BLaER1 treated with 17β-estradiol and CSF1 and Interleukin-3, amounts not matched to agents 10 nM and 100 nM (cell line): Measurements from ENCODE around the gene PLA2G6.

Source experiments
- H3K27ac ChIP-seq, 11 experiments: shearing (Covaris generic); formaldehyde crosslinking; 2 replicates each; pipeline ENCODE4 v1.8.1; 2022
- H3K27me3 ChIP-seq, 11 experiments: shearing (Covaris generic); formaldehyde crosslinking; 2 replicates each; pipeline ENCODE4 v1.8.1; 2022
- H3K36me3 ChIP-seq, 11 experiments: shearing (Covaris generic); formaldehyde crosslinking; 2 replicates each; pipeline ENCODE4 v1.8.1; 2022
- H3K4me1 ChIP-seq, 10 experiments: shearing (Covaris generic); formaldehyde crosslinking; 2 replicates each; pipeline ENCODE4 v1.8.1; 2022
- H3K4me2 ChIP-seq, 11 experiments: shearing (Covaris generic); formaldehyde crosslinking; 2 replicates each; pipeline ENCODE4 v1.8.1; 2022
- H3K4me3 ChIP-seq, 10 experiments: shearing (Covaris generic); formaldehyde crosslinking; 2 replicates each; pipeline ENCODE4 v1.8.1; 2022
- H3K9ac ChIP-seq, 11 experiments: shearing (Covaris generic); formaldehyde crosslinking; 2 replicates each; pipeline ENCODE4 v1.8.1; 2022
- H3K9me3 ChIP-seq, 11 experiments: shearing (Covaris generic); formaldehyde crosslinking; replicated peaks in 1 of 11; 2 replicates each; pipeline ENCODE4 v1.8.1; 2022
- H4K20me1 ChIP-seq, 11 experiments: shearing (Covaris generic); formaldehyde crosslinking; 2 replicates each; pipeline ENCODE4 v1.8.1; 2022
- Cebpa-rat ChIP-seq, 11 experiments: shearing (Covaris generic); IDR thresholded peaks; 2 replicates each; pipeline ENCODE4 v1.8.1; 2022

The PLA2G6 gene

DNA sequence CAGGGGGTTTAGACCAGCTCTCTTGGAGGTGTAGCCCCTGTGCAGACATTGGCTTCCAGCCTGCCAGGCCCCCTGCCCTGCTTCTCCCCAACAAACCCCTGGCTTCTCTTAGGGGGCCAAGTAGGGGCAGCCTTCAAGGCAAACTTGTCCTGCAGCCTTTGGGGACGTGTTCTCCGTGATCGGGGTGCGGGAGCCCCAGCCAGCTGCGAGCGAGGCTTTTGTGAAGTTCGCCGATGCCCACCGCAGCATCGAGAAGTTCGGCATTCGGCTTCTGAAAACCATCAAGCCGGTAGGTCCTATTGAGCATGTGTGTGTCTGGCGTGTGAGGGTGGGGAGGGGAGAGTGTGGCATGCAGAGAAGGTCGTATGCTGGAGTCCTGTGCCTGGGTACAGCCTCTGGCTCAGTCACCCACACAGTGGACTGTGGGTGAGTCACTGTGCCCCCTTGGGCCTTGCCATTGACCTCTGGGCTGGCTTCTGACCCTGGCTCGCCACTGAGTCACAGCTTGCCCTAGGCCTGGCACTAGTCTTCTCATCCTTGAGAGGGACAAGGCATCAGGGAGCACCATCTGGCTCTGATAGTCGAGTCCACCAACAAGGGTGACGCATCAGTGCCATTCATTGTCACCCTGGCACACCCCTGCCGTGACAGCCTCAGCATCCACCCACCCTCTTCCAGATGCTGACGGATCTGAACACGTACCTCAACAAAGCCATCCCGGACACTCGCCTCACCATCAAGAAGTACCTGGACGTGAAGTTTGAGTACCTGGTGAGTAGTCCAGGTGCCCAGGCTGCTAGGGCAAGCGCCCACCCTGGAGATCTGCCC is 109.1 kb downstream of the PLA2G6 start:
- no peaks in the 10 kb centered on the region; a peak in 1 of 22 replicates for H3K36me3 ChIP-seq

GRCh38 chr22:38071421-38072321 is 110.0 kb downstream of the PLA2G6 start:
- Histone ChIP-seq H3K27me3 (peaks cover 0 to 18% (median 0%) of the 10 kb centered on the region in 11 experiments; a peak in 1 of 22 replicates), H3K27ac (peak overlapping the region in 7 of 11 experiments; percentile 21 to 86 (median 76); a peak in 13 of 22 replicates), H4K20me1 (no peaks in the 10 kb centered on the region), H3K9ac (peak overlapping the region in 7 of 11 experiments; percentile 12 to 86 (median 44); a peak in 12 of 22 replicates), H3K4me1 (peaks cover 42 to 98% (median 88%) of the 10 kb centered on the region in 10 experiments), H3K9me3 (no peaks in the 10 kb centered on the region), H3K4me2 (peak overlapping the region in 9 of 11 experiments; percentile 73 to 100 (median 95); a peak in 20 of 22 replicates), H3K36me3 (no peaks in the 10 kb centered on the region; a peak in 1 of 22 replicates), H3K4me3 (no peak overlapping the region)
- TF ChIP-seq Cebpa-rat (IDR thresholded peaks at IDR 0.05) = no peak

More for the DNA sequence above, 109.1 kb downstream of the PLA2G6 start:
- peak overlapping the region in 3 of 11 experiments; percentile 76 to 86 (median 82); a peak in 4 of 22 replicates for H3K27ac ChIP-seq
- peak overlapping the region in 9 of 11 experiments; percentile 73 to 100 (median 95); a peak in 19 of 22 replicates for H3K4me2 ChIP-seq
- no peak overlapping the region for H3K4me3 ChIP-seq
- H3K9ac ChIP-seq = peak overlapping the region in 4 of 11 experiments; percentile 17 to 86 (median 64); a peak in 5 of 22 replicates
- H3K27me3 ChIP-seq = peaks cover 0 to 18% (median 0%) of the 10 kb centered on the region in 11 experiments; a peak in 1 of 22 replicates
- no peaks in the 10 kb centered on the region for H3K9me3 ChIP-seq
- peaks cover 33 to 96% (median 83%) of the 10 kb centered on the region in 10 experiments for H3K4me1 ChIP-seq
- TF ChIP-seq Cebpa-rat (IDR thresholded peaks at IDR 0.05) = no peak
- H4K20me1 ChIP-seq = no peaks in the 10 kb centered on the region

- H3K4me2 ChIP-seq = peak overlapping the region; percentile 73 to 100 (median 95)
- H3K27me3 ChIP-seq = peaks cover 0 to 18% (median 0%) of the 10 kb centered on the region in 11 experiments; a peak in 1 of 22 replicates
- peak overlapping the region in 4 of 10 experiments; percentile 39 to 64 (median 56); a peak in 3 of 20 replicates for H3K4me3 ChIP-seq
- H3K27ac ChIP-seq = peak overlapping the region; percentile 15 to 86 (median 75); a peak in 20 of 22 replicates
- TF ChIP-seq Cebpa-rat (IDR thresholded peaks at IDR 0.05) = no peak
- no peaks in the 10 kb centered on the region for H4K20me1 ChIP-seq
- peak overlapping the region; percentile 34 to 86 (median 75); a peak in 18 of 22 replicates for H3K9ac ChIP-seq
- H3K36me3 ChIP-seq = peaks cover 0 to 4% (median 0%) of the 10 kb centered on the region in 11 experiments; a peak in 2 of 22 replicates
- H3K9me3 ChIP-seq = no peaks in the 10 kb centered on the region
- peaks cover 48 to 98% (median 90%) of the 10 kb centered on the region in 10 experiments for H3K4me1 ChIP-seq
These were observed 111.2 kb downstream of the PLA2G6 start for GRCh38 chr22:38070250-38070921.

- Histone ChIP-seq H3K9me3 (no peaks in the 10 kb centered on the region), H3K36me3 (peaks cover 0 to 11% (median 0%) of the 10 kb centered on the region in 11 experiments; a peak in 3 of 22 replicates), H3K4me1 (peaks cover 48 to 98% (median 90%) of the 10 kb centered on the region in 10 experiments), H4K20me1 (no peaks in the 10 kb centered on the region), H3K4me3 (peak overlapping the region in 8 of 10 experiments; percentile 39 to 64 (median 56); a peak in 15 of 20 replicates), H3K27ac (peak overlapping the region; percentile 15 to 86 (median 75); a peak in 20 of 22 replicates), H3K4me2 (peak overlapping the region; percentile 73 to 100 (median 95)), H3K9ac (peak overlapping the region; percentile 42 to 86 (median 75); a peak in 18 of 22 replicates), H3K27me3 (peaks cover 0 to 18% (median 0%) of the 10 kb centered on the region in 11 experiments; a peak in 1 of 22 replicates)
- TF ChIP-seq Cebpa-rat (IDR thresholded peaks at IDR 0.05) = peak in 1 of 11 experiments; percentile 43; a peak in 1 of 22 replicates
These were observed 112.0 kb downstream of the PLA2G6 start for GRCh38 chr22:38069372-38070249.

- Histone ChIP-seq H3K9ac (peak overlapping the region; percentile 42 to 86 (median 75); a peak in 20 of 22 replicates), H3K36me3 (peaks cover 0 to 13% (median 0%) of the 10 kb centered on the region in 11 experiments; a peak in 3 of 22 replicates), H4K20me1 (no peaks in the 10 kb centered on the region), H3K9me3 (no peaks in the 10 kb centered on the region), H3K27me3 (peaks cover 0 to 18% (median 0%) of the 10 kb centered on the region in 11 experiments; a peak in 1 of 22 replicates), H3K27ac (peak overlapping the region in 10 of 11 experiments; percentile 20 to 86 (median 76); a peak in 20 of 22 replicates), H3K4me3 (peak overlapping the region in 8 of 10 experiments; percentile 39 to 64 (median 56); a peak in 16 of 20 replicates), H3K4me2 (peak overlapping the region; percentile 73 to 100 (median 95)), H3K4me1 (peaks cover 48 to 92% (median 87%) of the 10 kb centered on the region in 10 experiments)
- TF ChIP-seq Cebpa-rat (IDR thresholded peaks at IDR 0.05) = no peak
These were observed 112.8 kb downstream of the PLA2G6 start for GRCh38 chr22:38068641-38069371.

GRCh38 chr22:38067761-38068360 is 113.8 kb downstream of the PLA2G6 start:
- Histone ChIP-seq H3K36me3 (peaks cover 0 to 13% (median 0%) of the 10 kb centered on the region in 11 experiments; a peak in 3 of 22 replicates), H3K4me3 (peak overlapping the region in 8 of 10 experiments; percentile 39 to 64 (median 56); a peak in 15 of 20 replicates), H3K4me2 (peak overlapping the region; percentile 73 to 100 (median 95)), H4K20me1 (no peaks in the 10 kb centered on the region), H3K9ac (peak overlapping the region; percentile 42 to 86 (median 75)), H3K27ac (peak overlapping the region in 10 of 11 experiments; percentile 20 to 86 (median 76); a peak in 19 of 22 replicates), H3K9me3 (no peaks in the 10 kb centered on the region), H3K4me1 (peaks cover 56 to 91% (median 87%) of the 10 kb centered on the region in 10 experiments), H3K27me3 (peaks cover 0 to 18% (median 0%) of the 10 kb centered on the region in 11 experiments; a peak in 1 of 22 replicates)
- no peak for TF ChIP-seq Cebpa-rat (IDR thresholded peaks at IDR 0.05)
